Endothelial cell of umbilical vein (primary cell): ENCODE measurements around the gene GNG2. TPM values are rescaled to one million over a fixed set of nuclear protein-coding genes. Genes with fewer than 3 reads are reported as not detected.

Source experiments
- BruUV-seq: library from RNA; stranded (reverse); fragments of 400-500 nt; replicated peaks from 2 replicates; lab custom pipeline; 2021; lab: Mats Ljungman, UMichigan
- CTCF ChIA-PET: fragments of 300-600, 350-600 bp; sonication (Branson Sonifier 250); formaldehyde crosslinking; loops from one replicate; lab custom pipeline; 2021; ENCODE audit warnings: antibody characterized with exemption, inconsistent platforms; lab: Charles Lee
- POLR2A ChIA-PET: fragments of 300-600, 350-600 bp; sonication (Branson Sonifier 250); formaldehyde crosslinking; loops from one replicate; lab custom pipeline; 2021; ENCODE audit warnings: antibody characterized with exemption, inconsistent platforms; lab: Charles Lee
- DNase-seq: peaks from one replicate; pipeline ENCODE4 v3.0.0-alpha.2; 2011; ENCODE audit warnings: low read depth, low spot score
- FAIRE-seq: peaks from 2 replicates; lab custom pipeline; 2011; peaks lifted over from hg19 to GRCh38; lab: Jason Lieb, UNC
- H2AFZ ChIP-seq: 2 replicates; pipeline ENCODE4 v1.6.0; 2012; ENCODE audit warnings: low read depth, low read length, control low read depth, inconsistent platforms
- H3K27ac ChIP-seq: 2 replicates; pipeline ENCODE4 v1.5.1; 2011; ENCODE audit warnings: low read depth, mild to moderate bottlenecking, control low read depth, low read length, moderate library complexity; ENCODE audit not compliant: insufficient read depth
- H3K27me3 ChIP-seq, 2 experiments: 2 replicates each; pipeline versions ENCODE4 v1.6.0 to v1.6.1; 2011; ENCODE audit warnings: low read length in 2 of 2, mixed read lengths in 1 of 2; ENCODE audit not compliant: control insufficient read depth in 2 of 2, insufficient read depth in 2 of 2
- H3K36me3 ChIP-seq, 2 experiments: 2 replicates in 1 of 2; 3 replicates in 1 of 2; pipeline ENCODE4 v1.5.1; 2011; ENCODE audit warnings: low read length in 2 of 2, mild to moderate bottlenecking in 1 of 2, moderate library complexity in 1 of 2; ENCODE audit not compliant: control insufficient read depth in 2 of 2, insufficient read depth in 2 of 2; ENCODE audit errors: extremely low read depth in 1 of 2
- H3K4me1 ChIP-seq: 3 replicates; pipeline ENCODE4 v1.5.1; 2011; ENCODE audit warnings: mild to moderate bottlenecking, low read length; ENCODE audit not compliant: control insufficient read depth, insufficient read depth; ENCODE audit errors: extremely low read depth
- H3K4me2 ChIP-seq: 2 replicates; pipeline ENCODE4 v1.6.1; 2011; ENCODE audit warnings: low read length, control low read depth, mixed read lengths; ENCODE audit not compliant: insufficient read depth
- H3K4me3 ChIP-seq, 3 experiments: fragments of 200-600 bp in 1 of 3; sonication (generic), shearing (Covaris generic) in 1 of 3; replicated peaks in 1 of 3; 2 replicates each; pipeline ENCODE4 v1.5.1; 2011 to 2016; ENCODE audit warnings: control low read depth in 3 of 3, low read length in 3 of 3, mild to moderate bottlenecking in 2 of 3, inconsistent platforms in 1 of 3, low read depth in 1 of 3, moderate library complexity in 1 of 3; ENCODE audit not compliant: insufficient read depth in 1 of 3
- H3K79me2 ChIP-seq: 2 replicates; pipeline ENCODE4 v1.6.0; 2012; ENCODE audit warnings: low read length, inconsistent platforms; ENCODE audit not compliant: control insufficient read depth, insufficient read depth
- H3K9ac ChIP-seq: replicated peaks from 2 replicates; pipeline ENCODE3; 2011; ENCODE audit warnings: low read length, control low read depth; ENCODE audit not compliant: insufficient read depth; ENCODE audit errors: extremely low read depth
- H3K9me1 ChIP-seq: replicated peaks from 3 replicates; pipeline ENCODE4 v1.6.0; 2011; ENCODE audit warnings: mild to moderate bottlenecking, low read length; ENCODE audit not compliant: control insufficient read depth, insufficient read depth; ENCODE audit errors: extremely low read depth
- H3K9me3 ChIP-seq: replicated peaks from 2 replicates; pipeline ENCODE4 v1.5.1; 2012; ENCODE audit warnings: low read length, inconsistent platforms; ENCODE audit not compliant: control insufficient read depth, insufficient read depth
- H4K20me1 ChIP-seq: replicated peaks from 2 replicates; pipeline ENCODE3; 2011; ENCODE audit warnings: mild to moderate bottlenecking, low read length; ENCODE audit not compliant: control insufficient read depth, insufficient read depth; ENCODE audit errors: extremely low read depth
- EZH2 ChIP-seq: IDR thresholded peaks from 2 replicates; pipeline ENCODE4 v1.6.1; 2012; ENCODE audit warnings: borderline replicate concordance, low read depth, mild to moderate bottlenecking, moderate library complexity, low read length, inconsistent platforms; ENCODE audit not compliant: severe bottlenecking
- FOS ChIP-seq: IDR thresholded peaks from 2 replicates; pipeline ENCODE4 v1.6.1; 2011; ENCODE audit warnings: mild to moderate bottlenecking, low read length, moderate library complexity, borderline replicate concordance; ENCODE audit not compliant: insufficient read depth
- GATA2 ChIP-seq: IDR thresholded peaks from 2 replicates; pipeline ENCODE4 v1.7.0; 2011; ENCODE audit warnings: low read depth, mild to moderate bottlenecking, moderate library complexity, mixed read lengths, low read length; ENCODE audit not compliant: insufficient read length, insufficient read depth
- JUN ChIP-seq: IDR thresholded peaks from 2 replicates; pipeline ENCODE4 v1.6.1; 2011; ENCODE audit warnings: borderline replicate concordance, low read depth; ENCODE audit not compliant: insufficient read length, insufficient read depth
- MYC ChIP-seq: IDR thresholded peaks from one replicate; pipeline ENCODE4 v1.6.1; 2011; ENCODE audit warnings: mild to moderate bottlenecking, low read depth, low read length
- POLR2A ChIP-seq: IDR thresholded peaks from 2 replicates; pipeline ENCODE4 v1.6.1; 2012; ENCODE audit warnings: low read depth, mild to moderate bottlenecking, control low read depth, low read length
- POLR2AphosphoS5 ChIP-seq: IDR thresholded peaks from 2 replicates; pipeline ENCODE4 v1.6.1; 2012; ENCODE audit warnings: low read depth, mild to moderate bottlenecking, control low read depth, low read length, moderate library complexity; ENCODE audit not compliant: insufficient read depth
- dilution Hi-C: fragments of 300-500 bp; cut with MboI; formaldehyde crosslinking; loops from one replicate; pipeline ENCODE4 v1.15.0; 2019; ENCODE audit warnings: low sequenced_read_pairs; ENCODE audit not compliant: extremely low pct_ligation_motif_present
- intact Hi-C: fragments of 100-400 bp; cut with micrococcal nuclease; formaldehyde crosslinking; loops from one replicate; pipeline ENCODE4 v1.10.0; 2022
- polyA plus RNA-seq, 4 experiments: library from polyadenylated mRNA; depleted of rRNA in 3 of 4; stranded (reverse) in 3 of 4; unstranded in 1 of 4; fragments of >200 nt; gene quantifications; 2 replicates each; pipeline versions ENCODE4 v1.2.1 to v1.2.3, GENCODE V29; 2011 to 2012; ENCODE audit warnings: missing spikeins in 1 of 4
- total RNA-seq: library from RNA; stranded (reverse); gene quantifications from 2 replicates; pipeline ENCODE4 v1.2.3, GENCODE V29; 2021
- TF ChIP-seq, protein P1 (sequence below): IDR thresholded peaks from 2 replicates; pipeline ENCODE4 v1.6.1; 2011; ENCODE audit not compliant: insufficient read depth, insufficient read length
- TF ChIP-seq, protein P2 (sequence below), 2 donors: IDR thresholded peaks; 1 replicate in 1 of 2; 2 replicates in 1 of 2; pipeline ENCODE4 v1.5.1; 2011; ENCODE audit warnings: low read length in 2 of 2, mild to moderate bottlenecking in 2 of 2, moderate library complexity in 2 of 2, control low read depth in 1 of 2, inconsistent platforms in 1 of 2, low read depth in 1 of 2; ENCODE audit not compliant: insufficient read depth in 1 of 2; ENCODE audit errors: extremely low read depth in 1 of 2

The GNG2 gene
- total and polyA plus RNA-seq, 2 donors (not counting 3 experiments of a cell fraction or from before 2014, with no cell fraction given): not detected

DNA sequence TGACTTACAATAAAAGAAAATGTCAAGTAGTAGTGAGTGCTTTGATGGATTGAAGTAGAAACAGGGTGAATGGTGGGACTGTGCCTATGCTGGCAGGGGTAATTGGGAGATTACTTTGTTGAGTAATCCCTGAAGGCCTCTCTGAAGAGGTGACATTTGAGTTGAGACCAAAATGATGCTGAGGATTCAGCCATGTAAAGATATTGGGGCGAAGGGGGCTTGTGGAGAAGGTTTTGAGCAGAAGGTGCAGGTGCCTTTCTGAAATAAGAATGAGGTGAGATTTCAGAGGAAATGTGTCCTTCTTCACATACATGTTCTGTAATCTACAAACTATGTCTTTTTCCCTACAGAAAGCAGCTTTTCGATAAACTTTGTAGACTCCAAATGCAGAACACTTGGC is 8.0 kb downstream of the GNG2 start:
- no peak for DNase-seq
- no peak overlapping the region for H3K4me2 ChIP-seq
- peaks cover 7% of the 10 kb centered on the region for H3K4me1 ChIP-seq
- H3K9me3 ChIP-seq: no peaks in the 10 kb centered on the region
- no peak overlapping the region for H3K4me3 ChIP-seq
- POLR2A ChIA-PET: no interaction called here
- TF ChIP-seq GATA2 (no peak), FOS (no peak), JUN (no peak)
- dilution Hi-C loops: no loop called here
- no peak for FAIRE-seq
- H3K9ac ChIP-seq: no peak overlapping the region
- no peaks in the 10 kb centered on the region for H4K20me1 ChIP-seq
- no peaks in the 10 kb centered on the region for H3K9me1 ChIP-seq
- CTCF ChIA-PET: interaction anchor here (1.4 kb wide), 1 partner anchor 110 kb away, joined by 3 read pairs; no protein-coding TSS in a partner anchor
- H2AFZ ChIP-seq: no peak overlapping the region
- no peaks in the 10 kb centered on the region for H3K79me2 ChIP-seq
- H3K36me3 ChIP-seq: no peaks in the 10 kb centered on the region
- no TSS peak for BruUV-seq
- no peak overlapping the region for H3K27ac ChIP-seq
- intact Hi-C loops: no loop called here
- peaks cover 12 to 39% of the 10 kb centered on the region in 2 experiments for H3K27me3 ChIP-seq

DNA sequence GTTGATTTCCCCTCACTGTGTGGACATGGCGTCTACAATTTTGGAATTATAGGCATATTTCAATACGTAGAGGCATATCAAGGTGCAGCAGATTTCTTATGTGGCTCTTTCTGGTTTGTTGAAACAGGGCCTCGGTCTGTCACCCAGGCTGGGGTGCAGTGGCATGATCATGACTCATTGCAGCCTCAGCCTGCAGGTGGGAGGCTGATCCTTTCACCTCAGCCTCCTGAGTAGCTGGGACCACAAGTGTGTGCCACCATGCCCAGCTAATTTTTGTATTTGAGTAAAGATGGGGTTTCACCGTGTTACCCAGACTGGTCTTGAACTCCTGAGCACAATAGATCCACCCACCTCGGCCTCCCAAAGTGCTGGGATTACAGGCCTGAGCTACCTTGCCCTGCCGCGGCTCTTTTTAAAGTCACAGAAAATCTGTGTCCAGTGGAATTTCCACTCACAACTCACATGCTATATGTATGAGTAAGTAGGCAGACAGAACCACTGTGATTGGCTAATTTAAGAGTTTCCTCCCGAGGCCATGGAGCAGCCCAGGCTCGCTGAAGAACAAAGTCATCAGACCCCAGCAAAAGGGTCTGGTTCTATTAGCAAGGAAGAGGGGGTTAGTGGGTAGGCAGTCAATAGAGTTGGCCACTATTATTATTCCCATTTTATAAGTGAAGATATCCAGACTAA is 9.1 kb downstream of the GNG2 start:
- Histone ChIP-seq H4K20me1 (no peaks in the 10 kb centered on the region), H3K4me2 (no peak overlapping the region), H2AFZ (no peak overlapping the region), H3K27ac (no peak overlapping the region), H3K36me3 (no peaks in the 10 kb centered on the region), H3K4me1 (peaks cover 9% of the 10 kb centered on the region), H3K4me3 (no peak overlapping the region), H3K27me3 (peaks cover 11 to 33% of the 10 kb centered on the region in 2 experiments), H3K9me3 (no peaks in the 10 kb centered on the region), H3K9me1 (no peaks in the 10 kb centered on the region), H3K79me2 (no peaks in the 10 kb centered on the region), H3K9ac (no peak overlapping the region)
- DNase-seq: no peak
- POLR2A ChIA-PET: no interaction called here
- TF ChIP-seq FOS (no peak), EZH2 (no peak), MYC (no peak), GATA2 (no peak), POLR2A (no peak), JUN (no peak), POLR2AphosphoS5 (no peak)
- TF ChIP-seq, protein P1, sequence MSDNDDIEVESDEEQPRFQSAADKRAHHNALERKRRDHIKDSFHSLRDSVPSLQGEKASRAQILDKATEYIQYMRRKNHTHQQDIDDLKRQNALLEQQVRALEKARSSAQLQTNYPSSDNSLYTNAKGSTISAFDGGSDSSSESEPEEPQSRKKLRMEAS: no peak
- TF ChIP-seq, protein P2, sequence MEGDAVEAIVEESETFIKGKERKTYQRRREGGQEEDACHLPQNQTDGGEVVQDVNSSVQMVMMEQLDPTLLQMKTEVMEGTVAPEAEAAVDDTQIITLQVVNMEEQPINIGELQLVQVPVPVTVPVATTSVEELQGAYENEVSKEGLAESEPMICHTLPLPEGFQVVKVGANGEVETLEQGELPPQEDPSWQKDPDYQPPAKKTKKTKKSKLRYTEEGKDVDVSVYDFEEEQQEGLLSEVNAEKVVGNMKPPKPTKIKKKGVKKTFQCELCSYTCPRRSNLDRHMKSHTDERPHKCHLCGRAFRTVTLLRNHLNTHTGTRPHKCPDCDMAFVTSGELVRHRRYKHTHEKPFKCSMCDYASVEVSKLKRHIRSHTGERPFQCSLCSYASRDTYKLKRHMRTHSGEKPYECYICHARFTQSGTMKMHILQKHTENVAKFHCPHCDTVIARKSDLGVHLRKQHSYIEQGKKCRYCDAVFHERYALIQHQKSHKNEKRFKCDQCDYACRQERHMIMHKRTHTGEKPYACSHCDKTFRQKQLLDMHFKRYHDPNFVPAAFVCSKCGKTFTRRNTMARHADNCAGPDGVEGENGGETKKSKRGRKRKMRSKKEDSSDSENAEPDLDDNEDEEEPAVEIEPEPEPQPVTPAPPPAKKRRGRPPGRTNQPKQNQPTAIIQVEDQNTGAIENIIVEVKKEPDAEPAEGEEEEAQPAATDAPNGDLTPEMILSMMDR (IDR thresholded peaks at IDR 0.05; ENCODE audit: extremely low read depth in 1 of 2, insufficient read depth in 1 of 2, low read depth in 1 of 2, low read length in 2 of 2): no peak
- CTCF ChIA-PET: no interaction called here
- no TSS peak for BruUV-seq
- intact Hi-C loops (no loop called here), dilution Hi-C loops (no loop called here)
- no peak for FAIRE-seq
